SU-DHL-6 (cell line): Measurements from ENCODE around the gene C2CD4C.
"Not testable (repeated sequence)": the region's sequence is repeated elsewhere in the genome, so short reads cannot be mapped to it uniquely, and the experiment has no call there.

Experiments
- EZH2phosphoT487 ChIP-seq: fragments of 200-600 bp; sonication (generic), shearing (Covaris generic); conservative IDR thresholded peaks from 2 replicates; pipeline ENCODE4 v1.6.1; 2018; ENCODE audit warnings: mild to moderate bottlenecking, antibody characterized with exemption, low read length, moderate library complexity, mixed read lengths
- TF ChIP-seq, protein P1 (sequence below): fragments of 200-600 bp; sonication (generic); IDR thresholded peaks from one replicate; pipeline ENCODE4 v1.5.1; 2017; ENCODE audit warnings: antibody characterized with exemption, mild to moderate bottlenecking, low read length, moderate library complexity; ENCODE audit not compliant: insufficient read depth, poor library complexity, severe bottlenecking

DNA sequence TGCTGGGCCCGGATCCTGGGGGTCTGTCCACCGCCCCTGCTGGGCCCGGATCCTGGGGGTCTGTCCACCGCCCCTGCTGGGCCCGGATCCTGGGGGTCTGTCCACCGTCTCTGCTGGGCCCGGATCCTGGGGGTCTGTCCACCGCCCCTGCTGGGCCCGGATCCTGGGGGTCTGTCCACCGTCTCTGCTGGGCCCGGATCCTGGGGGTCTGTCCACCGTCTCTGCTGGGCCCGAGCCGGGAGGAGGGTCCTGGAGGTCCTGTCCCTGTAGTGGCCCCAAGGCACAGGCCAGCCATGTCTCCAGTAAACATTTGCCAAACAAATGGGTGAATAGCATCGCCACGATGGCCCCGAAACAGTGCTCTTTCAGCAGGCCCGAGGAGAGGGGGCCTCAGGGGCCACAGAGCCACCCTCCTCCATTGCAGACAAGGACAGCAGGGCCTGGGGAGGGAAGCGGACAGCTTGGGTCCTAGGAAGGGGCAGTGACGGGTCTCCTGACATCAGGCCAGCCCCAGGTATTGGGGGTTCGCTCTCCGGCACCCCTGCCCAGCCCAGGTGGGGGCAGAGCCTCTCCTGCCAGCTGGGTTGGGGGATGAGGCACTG lies 2.3 kb upstream of the C2CD4C start:
- TF ChIP-seq, protein P1, sequence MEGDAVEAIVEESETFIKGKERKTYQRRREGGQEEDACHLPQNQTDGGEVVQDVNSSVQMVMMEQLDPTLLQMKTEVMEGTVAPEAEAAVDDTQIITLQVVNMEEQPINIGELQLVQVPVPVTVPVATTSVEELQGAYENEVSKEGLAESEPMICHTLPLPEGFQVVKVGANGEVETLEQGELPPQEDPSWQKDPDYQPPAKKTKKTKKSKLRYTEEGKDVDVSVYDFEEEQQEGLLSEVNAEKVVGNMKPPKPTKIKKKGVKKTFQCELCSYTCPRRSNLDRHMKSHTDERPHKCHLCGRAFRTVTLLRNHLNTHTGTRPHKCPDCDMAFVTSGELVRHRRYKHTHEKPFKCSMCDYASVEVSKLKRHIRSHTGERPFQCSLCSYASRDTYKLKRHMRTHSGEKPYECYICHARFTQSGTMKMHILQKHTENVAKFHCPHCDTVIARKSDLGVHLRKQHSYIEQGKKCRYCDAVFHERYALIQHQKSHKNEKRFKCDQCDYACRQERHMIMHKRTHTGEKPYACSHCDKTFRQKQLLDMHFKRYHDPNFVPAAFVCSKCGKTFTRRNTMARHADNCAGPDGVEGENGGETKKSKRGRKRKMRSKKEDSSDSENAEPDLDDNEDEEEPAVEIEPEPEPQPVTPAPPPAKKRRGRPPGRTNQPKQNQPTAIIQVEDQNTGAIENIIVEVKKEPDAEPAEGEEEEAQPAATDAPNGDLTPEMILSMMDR = not testable (repeated sequence)
- not testable (repeated sequence) for TF ChIP-seq EZH2phosphoT487
